AG04449 (cell line): ENCODE results near the gene PTPRT.

Source experiments
- CTCF ChIA-PET: fragments of 350-600 bp; formaldehyde crosslinking; extraction: SDS; loops from one replicate; lab custom pipeline; 2021; ENCODE audit warnings: antibody characterized with exemption; lab: Yijun Ruan, JAX
- POLR2A ChIA-PET: fragments of 400-600, 350-600 bp; formaldehyde crosslinking; extraction: SDS; loops from one replicate; lab custom pipeline; 2020; ENCODE audit warnings: antibody characterized with exemption, inconsistent platforms; lab: Yijun Ruan, JAX
- DNase-seq: peaks from one replicate; pipeline ENCODE4 v3.0.0-alpha.2; 2010; ENCODE audit warnings: low read depth, low spot score
- H3K4me3 ChIP-seq: 2 replicates; pipeline ENCODE4 v1.5.1; 2011; ENCODE audit warnings: low read depth, mild to moderate bottlenecking, control low read depth, low read length
- TF ChIP-seq, protein P1 (sequence below): IDR thresholded peaks from one replicate; pipeline ENCODE4 v1.5.1; 2011; ENCODE audit warnings: mild to moderate bottlenecking, moderate library complexity, low read length, control low read depth, inconsistent platforms; ENCODE audit not compliant: insufficient read depth; ENCODE audit errors: missing control alignments

The PTPRT gene

GRCh38 chr20:42936482-42936881, 253.2 kb downstream of the PTPRT start:
- no peak for DNase-seq
- TF ChIP-seq, protein P1, sequence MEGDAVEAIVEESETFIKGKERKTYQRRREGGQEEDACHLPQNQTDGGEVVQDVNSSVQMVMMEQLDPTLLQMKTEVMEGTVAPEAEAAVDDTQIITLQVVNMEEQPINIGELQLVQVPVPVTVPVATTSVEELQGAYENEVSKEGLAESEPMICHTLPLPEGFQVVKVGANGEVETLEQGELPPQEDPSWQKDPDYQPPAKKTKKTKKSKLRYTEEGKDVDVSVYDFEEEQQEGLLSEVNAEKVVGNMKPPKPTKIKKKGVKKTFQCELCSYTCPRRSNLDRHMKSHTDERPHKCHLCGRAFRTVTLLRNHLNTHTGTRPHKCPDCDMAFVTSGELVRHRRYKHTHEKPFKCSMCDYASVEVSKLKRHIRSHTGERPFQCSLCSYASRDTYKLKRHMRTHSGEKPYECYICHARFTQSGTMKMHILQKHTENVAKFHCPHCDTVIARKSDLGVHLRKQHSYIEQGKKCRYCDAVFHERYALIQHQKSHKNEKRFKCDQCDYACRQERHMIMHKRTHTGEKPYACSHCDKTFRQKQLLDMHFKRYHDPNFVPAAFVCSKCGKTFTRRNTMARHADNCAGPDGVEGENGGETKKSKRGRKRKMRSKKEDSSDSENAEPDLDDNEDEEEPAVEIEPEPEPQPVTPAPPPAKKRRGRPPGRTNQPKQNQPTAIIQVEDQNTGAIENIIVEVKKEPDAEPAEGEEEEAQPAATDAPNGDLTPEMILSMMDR, result no peak
- CTCF ChIA-PET, result no interaction called here
- POLR2A ChIA-PET, result no interaction called here
- H3K4me3 ChIP-seq, result no peak overlapping the region

DNA sequence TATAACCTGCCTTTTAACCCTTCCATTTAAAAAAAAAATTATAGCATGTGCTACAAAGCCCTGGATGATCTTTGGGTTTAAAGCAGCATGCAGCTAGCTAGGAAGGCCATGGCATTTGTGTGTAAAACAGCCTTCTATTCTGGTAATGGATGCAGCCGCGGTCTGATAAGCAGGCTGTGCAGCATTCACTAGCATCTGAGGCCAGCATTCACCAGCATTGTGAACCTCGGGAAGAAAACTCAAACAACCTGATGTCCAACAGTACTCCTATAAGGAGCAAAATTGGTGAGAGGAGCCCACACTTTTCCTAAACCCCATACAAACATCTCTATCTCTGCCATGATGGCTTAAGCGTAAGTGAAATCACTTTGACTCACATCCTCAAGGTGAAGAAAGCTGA, 265.5 kb downstream of the PTPRT start:
- TF ChIP-seq, protein P1, result no peak
- H3K4me3 ChIP-seq, result no peak overlapping the region
- ChIA-PET POLR2A (no interaction called here), CTCF (no interaction called here)
- DNase-seq, result no peak

GRCh38 chr20:42923348-42923918, 266.3 kb downstream of the PTPRT start:
- DNase-seq, result no peak
- ChIA-PET CTCF (no interaction called here), POLR2A (no interaction called here)
- no peak overlapping the region for H3K4me3 ChIP-seq
- TF ChIP-seq, protein P1, result no peak

DNA sequence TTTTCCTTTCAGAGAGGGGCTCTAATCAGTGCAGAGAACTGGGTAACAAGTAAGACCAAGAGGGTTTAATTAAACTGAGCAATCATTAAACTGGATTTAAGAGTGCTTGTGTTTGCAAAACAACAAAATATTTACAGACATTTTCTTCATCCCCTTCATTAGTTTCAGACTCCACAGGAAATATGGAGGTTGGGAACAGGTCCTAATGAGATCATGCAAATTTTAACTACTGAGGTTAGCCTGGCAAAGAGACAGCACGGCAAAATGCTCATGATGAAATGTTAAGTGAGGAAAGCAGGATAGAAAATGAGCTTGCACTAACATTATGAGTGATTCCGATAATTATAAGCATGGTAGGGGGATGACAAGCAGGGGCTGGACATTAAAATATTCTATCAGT, 268.9 kb downstream of the PTPRT start:
- H3K4me3 ChIP-seq, result no peak overlapping the region
- TF ChIP-seq, protein P1, result no peak
- CTCF ChIA-PET, result no interaction called here
- DNase-seq, result no peak
- POLR2A ChIA-PET, result no interaction called here

DNA sequence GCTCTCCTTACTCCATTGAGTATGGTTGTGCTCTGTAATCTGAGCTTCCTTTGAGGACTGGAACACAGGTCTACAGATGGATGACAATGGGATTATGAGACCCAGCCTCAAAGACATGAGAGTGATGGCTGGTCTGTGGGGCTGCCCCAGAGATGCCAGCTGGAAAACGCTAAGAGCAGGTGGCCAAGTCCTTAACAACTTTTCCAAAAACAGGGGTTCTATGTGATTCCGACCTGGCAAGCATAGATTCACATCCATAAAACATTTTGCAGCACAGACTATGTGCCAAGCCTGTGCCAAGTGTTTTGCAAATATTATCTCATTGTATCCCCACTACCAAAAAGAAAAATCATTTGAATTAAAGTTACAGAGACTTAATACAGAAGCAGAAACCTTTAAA, 270.4 kb downstream of the PTPRT start:
- TF ChIP-seq, protein P1, result no peak
- no peak for DNase-seq
- ChIA-PET POLR2A (no interaction called here), CTCF (no interaction called here)
- H3K4me3 ChIP-seq, result no peak overlapping the region

- TF ChIP-seq, protein P1, result no peak
- no peak overlapping the region for H3K4me3 ChIP-seq
- DNase-seq, result no peak
- ChIA-PET CTCF (no interaction called here), POLR2A (no interaction called here)
These were observed 274.6 kb downstream of the PTPRT start for GRCh38 chr20:42915081-42915480.
